Body of pancreas (tissue), 4 donors: Measurements from ENCODE around the gene CTNND2.

Source experiments
- POLR2A ChIP-seq, 3 donors: fragments of 450-650 bp; IDR thresholded peaks; one replicate each; pipeline ENCODE4 v1.6.1; 2016; ENCODE audit warnings: antibody characterized with exemption in 3 of 3, mild to moderate bottlenecking in 2 of 3
- TF ChIP-seq, protein P1 (sequence below), 7 experiments: fragments of 450-650 bp in 4 of 7; fragments of 200-600 bp in 3 of 7; sonication (generic) in 3 of 7; IDR thresholded peaks; one replicate each; pipeline ENCODE4 v1.5.1; 2016 to 2019; ENCODE audit warnings: antibody characterized with exemption in 7 of 7

DNA sequence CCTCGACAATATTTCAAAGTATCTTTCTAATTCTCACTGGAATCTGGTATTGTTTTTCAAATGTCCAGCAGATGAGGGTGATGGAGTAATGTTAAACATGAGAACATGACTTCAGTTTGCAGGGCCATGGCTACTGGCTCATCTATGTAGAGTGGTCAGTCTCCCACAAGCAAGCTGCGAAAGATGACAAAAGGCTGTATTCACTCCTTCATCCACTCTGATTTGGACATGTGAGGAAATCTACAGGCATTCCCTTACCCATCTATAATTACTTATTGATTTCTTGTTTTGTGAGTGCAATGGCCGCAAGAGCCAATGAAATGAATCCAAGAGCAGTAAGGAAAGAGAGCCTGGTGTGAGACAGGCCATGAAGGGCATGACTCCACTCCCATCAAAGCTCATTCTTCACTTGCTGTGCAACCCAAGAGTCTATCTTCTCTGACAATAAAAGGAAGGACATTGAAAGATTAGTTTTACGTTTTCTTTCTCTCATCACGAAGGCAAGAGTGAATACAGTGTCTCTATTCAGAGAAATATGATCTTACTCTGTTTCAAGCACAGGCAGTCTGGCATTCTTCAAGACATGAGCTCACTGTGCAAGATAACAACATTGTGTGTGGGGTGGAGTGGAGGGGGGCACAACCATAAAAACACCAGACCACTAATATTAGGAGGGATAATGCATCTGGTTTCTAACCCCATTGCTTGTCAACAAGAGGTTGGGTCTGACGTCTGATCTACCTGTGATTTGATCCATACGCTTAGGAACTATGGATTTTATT is 893.6 kb downstream of the CTNND2 start:
- TF ChIP-seq, protein P1, sequence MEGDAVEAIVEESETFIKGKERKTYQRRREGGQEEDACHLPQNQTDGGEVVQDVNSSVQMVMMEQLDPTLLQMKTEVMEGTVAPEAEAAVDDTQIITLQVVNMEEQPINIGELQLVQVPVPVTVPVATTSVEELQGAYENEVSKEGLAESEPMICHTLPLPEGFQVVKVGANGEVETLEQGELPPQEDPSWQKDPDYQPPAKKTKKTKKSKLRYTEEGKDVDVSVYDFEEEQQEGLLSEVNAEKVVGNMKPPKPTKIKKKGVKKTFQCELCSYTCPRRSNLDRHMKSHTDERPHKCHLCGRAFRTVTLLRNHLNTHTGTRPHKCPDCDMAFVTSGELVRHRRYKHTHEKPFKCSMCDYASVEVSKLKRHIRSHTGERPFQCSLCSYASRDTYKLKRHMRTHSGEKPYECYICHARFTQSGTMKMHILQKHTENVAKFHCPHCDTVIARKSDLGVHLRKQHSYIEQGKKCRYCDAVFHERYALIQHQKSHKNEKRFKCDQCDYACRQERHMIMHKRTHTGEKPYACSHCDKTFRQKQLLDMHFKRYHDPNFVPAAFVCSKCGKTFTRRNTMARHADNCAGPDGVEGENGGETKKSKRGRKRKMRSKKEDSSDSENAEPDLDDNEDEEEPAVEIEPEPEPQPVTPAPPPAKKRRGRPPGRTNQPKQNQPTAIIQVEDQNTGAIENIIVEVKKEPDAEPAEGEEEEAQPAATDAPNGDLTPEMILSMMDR (IDR thresholded peaks at IDR 0.05): no peak
- TF ChIP-seq POLR2A (IDR thresholded peaks at IDR 0.05): no peak
